ENCODE measurements around the gene LMAN2L. TPM values are rescaled to one million over a fixed set of nuclear protein-coding genes. Genes with fewer than 3 reads are reported as not detected.
A peak's percentile ranks its signal among the peaks of the same experiment; 100 is the strongest.

Gene LMAN2L
- total RNA-seq, 1 donor from 2014 or later: 14.2 TPM

- no peak for DNase-seq (ENCODE audit: low read depth)
- no peaks in the 10 kb centered on the region for H3K27me3 ChIP-seq (ENCODE audit: control insufficient read depth, insufficient read depth, low read length)
- no peak for TF ChIP-seq CTCF (IDR thresholded peaks at IDR 0.05; ENCODE audit: insufficient read depth, low read length, poor library complexity, severe bottlenecking)
- H3K4me3 ChIP-seq (ENCODE audit: low read depth, low read length): peak overlapping the region; percentile 28
- H3K36me3 ChIP-seq (ENCODE audit: control insufficient read depth, insufficient read depth, low read length): no peaks in the 10 kb centered on the region
Observed at GRCh38 chr2:96762529-96763311, 22.9 kb upstream of the LMAN2L start.

- H3K36me3 ChIP-seq (ENCODE audit: control insufficient read depth, insufficient read depth, low read length): no peaks in the 10 kb centered on the region
- no peaks in the 10 kb centered on the region for H3K27me3 ChIP-seq (ENCODE audit: control insufficient read depth, insufficient read depth, low read length)
- H3K4me3 ChIP-seq (ENCODE audit: low read depth, low read length): peak overlapping the region; percentile 74
- no peak for DNase-seq (ENCODE audit: low read depth)
- peak; percentile 28 for TF ChIP-seq CTCF (IDR thresholded peaks at IDR 0.05; ENCODE audit: insufficient read depth, low read length, poor library complexity, severe bottlenecking)
Observed at GRCh38 chr2:96760986-96761832, 21.3 kb upstream of the LMAN2L start.

- Histone ChIP-seq H3K4me3 (ENCODE audit: low read depth, low read length) (peak within 1 kb of the TSS; percentile 74), H3K27me3 (ENCODE audit: control insufficient read depth, insufficient read depth, low read length) (no peaks in the 10 kb centered on the region), H3K36me3 (ENCODE audit: control insufficient read depth, insufficient read depth, low read length) (no peaks in the 10 kb centered on the region)
- peak; percentile 52 for DNase-seq (ENCODE audit: low read depth)
- TF ChIP-seq CTCF (IDR thresholded peaks at IDR 0.05; ENCODE audit: insufficient read depth, low read length, poor library complexity, severe bottlenecking): no peak
Observed at GRCh38 chr2:96760036-96760985, 20.4 kb upstream of the LMAN2L start, which contains the start of gene CNNM4. Gene CNNM4 (plus strand): TSS chr2:96760902. CDS start chr2:96761000, 98 bp downstream.

- DNase-seq (ENCODE audit: low read depth): no peak
- H3K27me3 ChIP-seq (ENCODE audit: control insufficient read depth, insufficient read depth, low read length): no peaks in the 10 kb centered on the region
- no peak for TF ChIP-seq CTCF (IDR thresholded peaks at IDR 0.05; ENCODE audit: insufficient read depth, low read length, poor library complexity, severe bottlenecking)
- H3K36me3 ChIP-seq (ENCODE audit: control insufficient read depth, insufficient read depth, low read length): no peaks in the 10 kb centered on the region
- no peak overlapping the region for H3K4me3 ChIP-seq (ENCODE audit: low read depth, low read length)
Observed at GRCh38 chr2:96759548-96759947, 19.7 kb upstream of the LMAN2L start.

GRCh38 chr2:96758987-96759386 is 19.1 kb upstream of the LMAN2L start:
- no peak overlapping the region for H3K4me3 ChIP-seq (ENCODE audit: low read depth, low read length)
- no peak for TF ChIP-seq CTCF (IDR thresholded peaks at IDR 0.05; ENCODE audit: insufficient read depth, low read length, poor library complexity, severe bottlenecking)
- no peaks in the 10 kb centered on the region for H3K36me3 ChIP-seq (ENCODE audit: control insufficient read depth, insufficient read depth, low read length)
- no peak for DNase-seq (ENCODE audit: low read depth)
- H3K27me3 ChIP-seq (ENCODE audit: control insufficient read depth, insufficient read depth, low read length): no peaks in the 10 kb centered on the region

All from kidney epithelial cell (primary cell).